Peyer's patch (tissue), 4 donors: ENCODE data around the gene PNKP.

Experiments
- POLR2A ChIP-seq, 2 donors: fragments of 450-650 bp; IDR thresholded peaks; one replicate each; pipeline ENCODE4 v1.5.1; 2017; ENCODE audit warnings: antibody characterized with exemption in 2 of 2, mild to moderate bottlenecking in 2 of 2, moderate library complexity in 2 of 2
- TF ChIP-seq, protein P1 (sequence below), 6 experiments: fragments of 450-650 bp in 4 of 6; fragments of 200-600 bp in 2 of 6; sonication (generic) in 1 of 6; IDR thresholded peaks; one replicate each; pipeline ENCODE4 v1.5.1; 2017 to 2019; ENCODE audit warnings: antibody characterized with exemption in 6 of 6, mild to moderate bottlenecking in 3 of 6, moderate library complexity in 1 of 6

DNA sequence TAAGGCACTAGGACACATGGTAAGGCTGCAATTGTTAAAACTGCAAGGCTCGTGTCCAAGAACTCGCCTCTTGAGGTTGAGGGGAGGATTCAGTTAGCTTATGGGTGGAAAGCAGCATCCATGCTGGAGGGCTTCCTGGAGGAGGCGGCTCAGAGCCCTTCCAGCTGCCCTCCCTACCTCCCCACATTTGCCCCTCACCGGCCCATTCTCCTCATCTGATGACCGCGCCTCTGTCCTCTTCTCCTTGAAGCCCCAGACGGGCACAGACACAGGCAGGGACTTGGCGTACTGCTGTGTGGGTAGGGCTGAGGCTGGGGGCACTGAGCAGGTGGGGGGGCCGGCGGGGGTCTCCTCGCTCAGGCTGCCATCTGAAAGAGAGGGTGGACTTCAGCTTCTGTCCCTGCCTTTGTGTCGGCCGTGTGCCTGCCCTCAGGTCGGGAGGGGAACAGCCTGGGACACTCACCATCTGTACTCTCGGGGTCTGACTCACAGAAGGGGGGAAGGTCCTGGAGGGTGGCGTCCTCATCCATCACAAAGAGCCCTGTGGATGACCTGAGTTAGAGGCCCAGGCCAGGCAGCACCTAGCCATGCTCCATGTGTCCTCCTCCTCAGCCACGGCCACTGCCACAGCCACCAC, 4.1 kb upstream of the PNKP start:
- TF ChIP-seq POLR2A (IDR thresholded peaks at IDR 0.05) = no peak
- TF ChIP-seq, protein P1, sequence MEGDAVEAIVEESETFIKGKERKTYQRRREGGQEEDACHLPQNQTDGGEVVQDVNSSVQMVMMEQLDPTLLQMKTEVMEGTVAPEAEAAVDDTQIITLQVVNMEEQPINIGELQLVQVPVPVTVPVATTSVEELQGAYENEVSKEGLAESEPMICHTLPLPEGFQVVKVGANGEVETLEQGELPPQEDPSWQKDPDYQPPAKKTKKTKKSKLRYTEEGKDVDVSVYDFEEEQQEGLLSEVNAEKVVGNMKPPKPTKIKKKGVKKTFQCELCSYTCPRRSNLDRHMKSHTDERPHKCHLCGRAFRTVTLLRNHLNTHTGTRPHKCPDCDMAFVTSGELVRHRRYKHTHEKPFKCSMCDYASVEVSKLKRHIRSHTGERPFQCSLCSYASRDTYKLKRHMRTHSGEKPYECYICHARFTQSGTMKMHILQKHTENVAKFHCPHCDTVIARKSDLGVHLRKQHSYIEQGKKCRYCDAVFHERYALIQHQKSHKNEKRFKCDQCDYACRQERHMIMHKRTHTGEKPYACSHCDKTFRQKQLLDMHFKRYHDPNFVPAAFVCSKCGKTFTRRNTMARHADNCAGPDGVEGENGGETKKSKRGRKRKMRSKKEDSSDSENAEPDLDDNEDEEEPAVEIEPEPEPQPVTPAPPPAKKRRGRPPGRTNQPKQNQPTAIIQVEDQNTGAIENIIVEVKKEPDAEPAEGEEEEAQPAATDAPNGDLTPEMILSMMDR (IDR thresholded peaks at IDR 0.05) = no peak
